Vagina (tissue), 2 donors: Measurements from ENCODE around the gene PAAF1. TPM values are rescaled to one million over a fixed set of nuclear protein-coding genes. Genes with fewer than 3 reads are reported as not detected.

Experiments
- DNase-seq, 2 donors: peaks; one replicate each; pipeline ENCODE4 v3.0.0-alpha.2; 2017; ENCODE audit errors: extremely low spot score in 2 of 2
- H3K27ac ChIP-seq: fragments of 200-600 bp; sonication (generic); one replicate; pipeline ENCODE4 v1.5.1; 2019
- H3K27me3 ChIP-seq: fragments of 200-600 bp; sonication (generic); one replicate; pipeline ENCODE4 v1.5.1; 2019
- H3K36me3 ChIP-seq, 2 donors: fragments of 200-600 bp; sonication (generic); one replicate each; pipeline ENCODE4 v1.5.1; 2017 to 2019
- H3K4me1 ChIP-seq: fragments of 200-600 bp; sonication (generic); one replicate; pipeline ENCODE4 v1.5.1; 2019
- H3K4me3 ChIP-seq, 2 donors: fragments of 200-600 bp; sonication (generic); 1 replicate in 1 of 2; 2 replicates in 1 of 2; pipeline ENCODE4 v1.5.1; 2016 to 2019
- H3K9me3 ChIP-seq: fragments of 200-600 bp; sonication (generic); one replicate; pipeline ENCODE4 v1.5.1; 2019
- POLR2A ChIP-seq, 2 donors: fragments of 450-650 bp; IDR thresholded peaks; one replicate each; pipeline ENCODE4 v1.6.1; 2017; ENCODE audit warnings: antibody characterized with exemption in 2 of 2, mild to moderate bottlenecking in 2 of 2, moderate library complexity in 2 of 2
- POLR2AphosphoS5 ChIP-seq, 2 donors: sonication (generic); formaldehyde crosslinking; IDR thresholded peaks; one replicate each; pipeline ENCODE4 v1.9.0; 2017; ENCODE audit warnings: antibody characterized with exemption in 2 of 2, mild to moderate bottlenecking in 2 of 2, low read depth in 1 of 2; ENCODE audit not compliant: insufficient read depth in 1 of 2
- intact Hi-C: fragments of 100-400 bp; cut with DNase I; formaldehyde crosslinking; loops from one replicate; pipeline ENCODE4 v1.15.1; 2023
- total RNA-seq: library from RNA; depleted of rRNA; stranded (reverse); fragments of >200 nt; gene quantifications from one replicate; pipeline ENCODE4 v1.2.3, GENCODE V29; 2016
- TF ChIP-seq, protein P1 (sequence below), 3 experiments: fragments of 450-650 bp in 2 of 3; fragments of 200-600 bp in 1 of 3; sonication (generic) in 1 of 3; IDR thresholded peaks; one replicate each; pipeline ENCODE4 v1.5.1; 2017 to 2019; ENCODE audit warnings: antibody characterized with exemption in 3 of 3, mild to moderate bottlenecking in 2 of 3, moderate library complexity in 2 of 3

PAAF1 gene
- total RNA-seq, 1 donor from 2014 or later: 4.2 TPM

DNA sequence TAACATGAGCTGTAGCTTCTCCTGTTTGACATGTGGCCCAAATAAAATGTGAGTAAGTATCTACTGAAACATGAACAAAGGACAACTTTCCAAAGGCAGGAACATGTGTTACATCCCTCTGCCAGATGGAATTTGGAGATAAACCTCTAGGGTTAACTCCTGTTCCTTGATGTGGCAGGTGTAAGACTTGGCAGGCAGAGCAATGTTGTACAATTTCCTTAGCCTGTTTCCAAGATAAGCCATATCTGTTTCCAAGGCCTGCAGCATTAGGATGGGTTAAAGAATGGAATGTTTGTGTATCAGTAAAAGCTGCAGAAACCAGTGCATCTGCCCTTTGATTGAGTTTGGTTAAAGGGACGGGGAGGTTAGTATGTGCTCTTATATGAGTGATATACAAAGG is 65.2 kb downstream of the PAAF1 start:
- DNase-seq: no peak
- H3K27me3 ChIP-seq: no peaks in the 10 kb centered on the region
- H3K27ac ChIP-seq: no peak overlapping the region
- H3K9me3 ChIP-seq: no peaks in the 10 kb centered on the region
- intact Hi-C loops: no loop called here
- no peaks in the 10 kb centered on the region for H3K36me3 ChIP-seq
- no peaks in the 10 kb centered on the region for H3K4me1 ChIP-seq
- TF ChIP-seq, protein P1, sequence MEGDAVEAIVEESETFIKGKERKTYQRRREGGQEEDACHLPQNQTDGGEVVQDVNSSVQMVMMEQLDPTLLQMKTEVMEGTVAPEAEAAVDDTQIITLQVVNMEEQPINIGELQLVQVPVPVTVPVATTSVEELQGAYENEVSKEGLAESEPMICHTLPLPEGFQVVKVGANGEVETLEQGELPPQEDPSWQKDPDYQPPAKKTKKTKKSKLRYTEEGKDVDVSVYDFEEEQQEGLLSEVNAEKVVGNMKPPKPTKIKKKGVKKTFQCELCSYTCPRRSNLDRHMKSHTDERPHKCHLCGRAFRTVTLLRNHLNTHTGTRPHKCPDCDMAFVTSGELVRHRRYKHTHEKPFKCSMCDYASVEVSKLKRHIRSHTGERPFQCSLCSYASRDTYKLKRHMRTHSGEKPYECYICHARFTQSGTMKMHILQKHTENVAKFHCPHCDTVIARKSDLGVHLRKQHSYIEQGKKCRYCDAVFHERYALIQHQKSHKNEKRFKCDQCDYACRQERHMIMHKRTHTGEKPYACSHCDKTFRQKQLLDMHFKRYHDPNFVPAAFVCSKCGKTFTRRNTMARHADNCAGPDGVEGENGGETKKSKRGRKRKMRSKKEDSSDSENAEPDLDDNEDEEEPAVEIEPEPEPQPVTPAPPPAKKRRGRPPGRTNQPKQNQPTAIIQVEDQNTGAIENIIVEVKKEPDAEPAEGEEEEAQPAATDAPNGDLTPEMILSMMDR (IDR thresholded peaks at IDR 0.05): no peak
- TF ChIP-seq POLR2A (IDR thresholded peaks at IDR 0.05) (no peak), POLR2AphosphoS5 (IDR thresholded peaks at IDR 0.05; ENCODE audit: insufficient read depth in 1 of 2, low read depth in 1 of 2) (no peak)
- H3K4me3 ChIP-seq: no peak overlapping the region

DNA sequence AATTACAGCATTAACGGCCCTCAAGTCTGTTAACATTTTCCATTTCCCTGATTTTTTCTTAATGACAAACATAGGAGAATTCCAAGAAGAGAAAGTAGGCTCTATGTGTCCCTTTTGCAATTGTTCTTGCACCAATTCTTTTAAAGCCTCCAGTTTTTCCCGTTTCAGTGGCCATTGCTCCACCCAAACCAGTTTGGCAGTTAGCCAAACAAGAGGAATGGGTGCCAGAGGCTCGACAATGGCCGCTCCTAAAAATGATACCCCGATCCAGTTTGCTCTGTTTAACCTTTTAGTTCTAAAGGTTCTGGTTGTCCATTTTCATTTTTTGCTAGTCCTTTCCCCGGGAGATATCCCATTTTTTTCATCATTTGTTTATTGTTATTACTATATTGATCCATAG is 67.3 kb downstream of the PAAF1 start:
- Histone ChIP-seq H3K36me3 (no peaks in the 10 kb centered on the region), H3K27me3 (no peaks in the 10 kb centered on the region), H3K27ac (no peak overlapping the region), H3K4me1 (no peaks in the 10 kb centered on the region), H3K4me3 (no peak overlapping the region), H3K9me3 (no peaks in the 10 kb centered on the region)
- peak in 1 of 2 donors; percentile 9 for DNase-seq
- intact Hi-C loops: no loop called here
- TF ChIP-seq POLR2A (IDR thresholded peaks at IDR 0.05) (no peak), POLR2AphosphoS5 (IDR thresholded peaks at IDR 0.05; ENCODE audit: insufficient read depth in 1 of 2, low read depth in 1 of 2) (no peak)
- TF ChIP-seq, protein P1 (IDR thresholded peaks at IDR 0.05): no peak

DNA sequence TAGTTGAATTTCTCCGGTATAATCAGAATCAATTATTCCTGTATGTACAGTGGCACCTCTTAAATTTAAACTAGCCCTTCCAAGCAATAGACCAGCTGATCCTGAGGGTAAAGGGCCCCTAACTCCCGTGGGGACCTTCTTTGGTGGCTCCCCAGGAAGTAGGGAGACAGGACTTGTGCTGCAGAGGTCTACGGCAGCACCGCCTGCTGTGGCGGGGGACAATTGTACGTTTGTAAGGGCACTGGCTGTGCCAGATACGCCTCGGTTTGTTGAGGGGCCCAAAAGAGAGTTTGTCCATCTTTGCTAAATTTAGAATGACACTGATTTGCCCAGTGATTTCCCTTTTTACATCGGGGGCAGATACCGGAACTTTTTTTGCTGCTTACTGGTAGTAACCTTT is 68.1 kb downstream of the PAAF1 start:
- no peaks in the 10 kb centered on the region for H3K36me3 ChIP-seq
- no peaks in the 10 kb centered on the region for H3K4me1 ChIP-seq
- no peaks in the 10 kb centered on the region for H3K27me3 ChIP-seq
- DNase-seq: peak in 1 of 2 donors; percentile 44
- no peak overlapping the region for H3K4me3 ChIP-seq
- no peaks in the 10 kb centered on the region for H3K9me3 ChIP-seq
- no peak for TF ChIP-seq POLR2AphosphoS5 (IDR thresholded peaks at IDR 0.05; ENCODE audit: insufficient read depth in 1 of 2, low read depth in 1 of 2)
- TF ChIP-seq, protein P1 (IDR thresholded peaks at IDR 0.05): no peak
- TF ChIP-seq POLR2A (IDR thresholded peaks at IDR 0.05): no peak
- H3K27ac ChIP-seq: no peak overlapping the region
- intact Hi-C loops: no loop called here

DNA sequence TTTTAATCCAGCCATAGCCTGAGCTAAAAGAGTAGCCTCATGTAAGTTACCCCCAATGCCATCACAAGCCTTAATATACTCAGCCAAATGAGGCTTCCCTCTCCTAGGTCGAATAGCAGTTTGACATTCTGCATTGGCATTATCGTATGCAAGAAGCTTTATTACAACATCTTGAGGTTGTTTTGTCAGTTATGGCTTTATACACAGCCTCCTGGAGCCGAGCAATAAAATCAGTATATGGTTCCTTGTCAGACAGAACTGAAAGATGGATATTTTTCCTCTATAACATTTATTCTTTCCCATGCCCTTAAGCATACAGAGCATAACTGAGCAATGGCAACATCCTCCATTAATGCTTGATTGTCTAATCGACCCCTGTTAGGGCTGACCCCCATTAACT is 68.6 kb downstream of the PAAF1 start:
- H3K9me3 ChIP-seq: no peaks in the 10 kb centered on the region
- no peak overlapping the region for H3K27ac ChIP-seq
- no peaks in the 10 kb centered on the region for H3K36me3 ChIP-seq
- H3K4me3 ChIP-seq: no peak overlapping the region
- DNase-seq: no peak
- no peaks in the 10 kb centered on the region for H3K27me3 ChIP-seq
- intact Hi-C loops: no loop called here
- no peaks in the 10 kb centered on the region for H3K4me1 ChIP-seq
- TF ChIP-seq POLR2A (IDR thresholded peaks at IDR 0.05) (no peak), POLR2AphosphoS5 (IDR thresholded peaks at IDR 0.05; ENCODE audit: insufficient read depth in 1 of 2, low read depth in 1 of 2) (no peak)
- TF ChIP-seq, protein P1 (IDR thresholded peaks at IDR 0.05): no peak

DNA sequence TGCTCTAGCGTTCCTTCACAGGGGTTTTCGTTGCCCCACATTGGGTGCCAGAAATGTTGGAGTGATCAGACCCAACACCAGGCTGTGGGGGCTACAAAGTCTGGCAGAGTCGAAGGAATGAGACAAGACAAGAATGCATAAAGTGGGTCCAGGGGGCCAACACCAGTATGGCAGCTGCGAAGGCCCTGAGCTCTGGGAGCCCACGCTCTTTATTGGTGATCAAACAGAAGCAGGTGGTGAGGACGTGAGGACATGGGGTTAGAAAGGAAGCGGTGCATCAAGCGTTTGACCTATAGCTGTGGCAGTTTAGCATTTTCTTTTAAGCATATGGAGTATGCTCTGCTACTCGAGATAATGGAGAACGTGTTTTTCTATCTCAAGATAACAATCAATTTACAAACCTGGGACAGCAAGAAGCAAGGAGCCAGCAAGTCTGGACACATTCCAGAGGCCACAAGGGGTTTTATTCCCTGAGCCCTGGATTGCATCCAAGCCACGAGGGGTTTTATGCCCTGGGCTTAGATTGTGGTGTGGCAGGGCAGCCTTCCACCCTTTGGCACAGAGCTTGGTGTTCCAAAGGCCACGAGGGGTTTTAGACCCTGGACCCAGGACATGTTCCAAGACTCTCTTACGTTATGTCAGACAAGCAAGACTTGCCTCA is 70.1 kb downstream of the PAAF1 start:
- no peak overlapping the region for H3K4me3 ChIP-seq
- TF ChIP-seq, protein P1 (IDR thresholded peaks at IDR 0.05): no peak
- no peak for TF ChIP-seq POLR2AphosphoS5 (IDR thresholded peaks at IDR 0.05; ENCODE audit: insufficient read depth in 1 of 2, low read depth in 1 of 2)
- TF ChIP-seq POLR2A (IDR thresholded peaks at IDR 0.05): no peak
- H3K36me3 ChIP-seq: no peaks in the 10 kb centered on the region
- intact Hi-C loops: no loop called here
- DNase-seq: peak in 1 of 2 donors; percentile 67
- H3K27ac ChIP-seq: no peak overlapping the region
- no peaks in the 10 kb centered on the region for H3K4me1 ChIP-seq
- no peaks in the 10 kb centered on the region for H3K9me3 ChIP-seq
- H3K27me3 ChIP-seq: no peaks in the 10 kb centered on the region
